ENCODE data around the gene ARRB1.
"Not testable (repeated sequence)": the region's sequence is repeated elsewhere in the genome, so short reads cannot be mapped to it uniquely, and the experiment has no call there.

Gene ARRB1

DNA sequence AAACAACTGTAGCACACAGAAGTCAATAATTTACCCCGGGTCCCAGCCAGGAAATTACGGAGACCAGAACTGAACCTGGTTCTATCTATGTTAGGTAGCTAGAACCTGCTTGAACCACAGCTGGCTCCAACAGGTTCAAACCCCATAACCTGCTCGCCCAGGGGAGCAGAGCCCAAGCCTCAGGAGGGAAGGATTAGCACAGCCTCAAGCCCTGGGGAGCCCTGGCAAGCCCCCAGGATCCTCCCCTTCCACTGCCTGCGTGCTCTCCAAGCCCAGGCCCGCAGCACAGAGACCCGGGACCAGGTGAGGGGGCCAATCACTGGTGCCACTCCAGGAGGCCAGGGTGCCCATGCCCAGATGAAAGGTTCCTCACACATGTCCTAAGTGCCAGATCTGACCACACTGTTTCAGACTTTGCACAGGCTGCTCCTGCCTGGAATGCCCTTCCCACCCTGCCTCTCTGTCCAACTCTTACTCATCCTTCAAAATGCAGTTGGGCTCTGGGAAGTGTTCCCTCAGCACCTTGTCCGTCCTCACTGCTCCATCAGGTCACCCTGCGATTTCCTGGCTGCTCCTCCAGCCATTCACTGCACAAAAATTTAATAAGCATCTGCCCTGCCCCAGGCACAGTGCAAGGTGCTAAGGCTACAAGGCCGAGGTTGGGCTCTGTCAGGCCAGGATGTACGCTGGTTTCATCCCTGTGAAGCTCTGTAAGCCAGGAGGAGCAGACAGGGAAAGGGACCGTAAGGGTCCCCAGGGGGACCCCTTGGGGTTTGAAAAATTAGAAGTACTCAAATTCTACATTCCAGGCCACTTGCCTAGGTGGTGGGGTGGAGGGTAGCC is 32.2 kb downstream of the ARRB1 start:
- DNase-seq = no peak

DNA sequence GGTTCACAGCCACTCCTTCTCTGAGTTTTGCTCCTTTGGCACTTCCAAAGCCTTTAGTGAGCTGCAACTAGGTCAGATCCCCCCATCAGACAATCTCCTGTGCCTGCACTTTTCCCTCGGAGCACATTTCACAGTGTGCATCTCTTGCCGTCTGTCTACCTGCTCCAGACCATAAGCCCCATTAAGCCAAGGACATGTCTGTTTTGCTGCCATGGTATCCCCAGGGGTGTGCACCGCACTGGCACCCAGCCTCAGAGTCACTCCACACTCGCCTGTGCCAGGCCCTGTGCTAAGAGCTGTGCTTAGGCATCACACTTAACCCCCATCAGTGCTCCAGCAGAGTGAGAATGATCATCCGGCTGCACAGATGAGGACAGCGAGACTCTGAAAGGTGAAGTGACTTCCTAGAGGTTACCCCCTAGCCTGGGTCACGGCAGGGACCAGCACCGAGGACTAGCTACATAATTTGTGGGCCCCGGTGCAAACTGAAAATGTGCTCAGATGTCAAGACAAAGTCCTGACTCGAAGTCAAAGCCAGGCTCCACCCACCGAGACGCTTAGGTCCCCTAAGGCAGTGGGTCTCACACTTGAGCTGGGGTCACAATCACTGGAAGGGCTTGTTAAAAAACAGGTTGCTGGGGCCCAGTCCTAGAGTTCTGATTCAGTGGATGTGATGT is 33.9 kb downstream of the ARRB1 start:
- DNase-seq = no peak

DNA sequence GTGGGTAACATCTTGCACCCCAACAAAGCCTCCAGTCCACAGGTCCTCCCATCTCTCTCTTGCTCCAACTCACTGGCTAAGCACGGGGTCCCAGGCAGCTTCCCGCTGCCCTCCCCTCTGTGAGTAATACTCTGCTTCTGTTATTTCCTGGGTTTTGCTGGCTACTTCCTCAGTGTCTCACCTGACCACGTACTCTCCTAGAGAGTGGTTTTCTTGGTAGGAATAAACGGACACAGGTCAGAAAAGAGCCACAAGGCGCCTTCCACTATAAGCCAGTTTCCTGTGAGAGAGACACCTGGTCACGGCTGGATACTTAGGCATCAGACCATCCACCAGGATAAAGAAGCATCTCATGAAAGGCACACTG is 36.0 kb downstream of the ARRB1 start:
- DNase-seq = no peak

DNA sequence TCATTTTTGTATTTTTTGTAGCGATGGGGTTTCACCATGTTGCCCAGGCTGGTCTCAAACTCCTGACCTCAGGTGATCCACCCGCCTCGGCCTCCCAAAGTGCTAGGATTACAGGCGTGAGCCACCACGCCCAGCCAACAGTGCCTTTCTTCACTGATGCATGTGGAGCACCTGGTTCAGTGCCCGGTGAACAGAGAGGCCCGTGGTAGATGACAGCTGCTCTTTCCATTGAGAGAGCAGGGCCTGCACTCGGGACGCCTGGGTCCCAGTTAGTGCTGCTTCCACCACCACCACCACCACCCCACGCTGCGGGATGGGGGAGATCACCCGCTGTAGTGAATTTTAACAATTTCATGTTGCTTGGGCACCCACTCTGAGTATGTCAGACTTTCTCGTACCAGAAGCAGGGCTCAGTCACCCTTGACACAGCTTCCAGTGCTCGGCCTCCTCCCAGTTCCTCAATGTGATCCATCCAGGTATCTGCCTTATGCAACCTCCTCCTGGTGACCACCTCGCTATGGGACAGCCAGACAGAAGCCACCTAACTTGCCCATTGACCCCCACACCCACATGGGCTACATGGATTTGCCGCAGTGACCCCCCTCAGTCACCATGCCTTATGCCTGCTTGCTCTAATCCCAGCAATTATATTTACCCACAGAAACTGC is 36.6 kb downstream of the ARRB1 start:
- DNase-seq = no peak

DNA sequence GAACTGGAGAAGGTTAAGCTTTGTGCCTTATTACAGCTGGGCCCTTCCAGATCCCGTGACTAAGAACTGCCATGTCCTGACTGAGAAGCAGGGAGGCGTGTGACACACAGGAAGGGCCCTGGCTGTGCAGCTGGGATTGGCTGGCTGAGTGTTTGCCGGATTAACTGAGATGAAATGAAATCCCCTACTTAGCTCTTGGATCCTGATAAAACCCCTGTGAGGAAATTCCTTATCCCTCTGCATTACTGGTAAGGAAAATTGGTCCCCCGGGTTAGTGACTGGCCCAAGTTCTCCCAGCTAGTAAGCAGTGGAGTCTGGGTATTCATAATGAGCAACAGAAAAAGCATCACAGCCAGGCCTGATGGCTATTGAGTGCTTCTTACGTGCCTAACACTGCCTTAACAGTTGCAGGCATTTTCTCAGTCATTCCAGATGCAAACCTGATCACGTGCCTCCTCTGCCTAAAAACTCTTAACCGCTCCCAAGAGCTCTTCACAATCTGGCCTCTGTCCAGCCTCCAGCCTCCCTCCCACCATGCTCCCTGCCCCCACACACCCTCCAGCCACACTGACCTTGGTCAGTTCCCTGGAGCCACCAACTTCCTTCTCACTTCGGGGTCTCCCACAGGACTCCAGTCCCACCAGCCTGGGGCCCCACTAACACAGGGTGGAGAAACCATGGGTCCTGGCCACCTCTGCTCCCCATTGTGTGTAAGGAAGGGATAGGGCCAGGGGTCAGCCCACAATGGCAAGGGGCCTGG is 37.8 kb downstream of the ARRB1 start:
- no peak for DNase-seq

DNA sequence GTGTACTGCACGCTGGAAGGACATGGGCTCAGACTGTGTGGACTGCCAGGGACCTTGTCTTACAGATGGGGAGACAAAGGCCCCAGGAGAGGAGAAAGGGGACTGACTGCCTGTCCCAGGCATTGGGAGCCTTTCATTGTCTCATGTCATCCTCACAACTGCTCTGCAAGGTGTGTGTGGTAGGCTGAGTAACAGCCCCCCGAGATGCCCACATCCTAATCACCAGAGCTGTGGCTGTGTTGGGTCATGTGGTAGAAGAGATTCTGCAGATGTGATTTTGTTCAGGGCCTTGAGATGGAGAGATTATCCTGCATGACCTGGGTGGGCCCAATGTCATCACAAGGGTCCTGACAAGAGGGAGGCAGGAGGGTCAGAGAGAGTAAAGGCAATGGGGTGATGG is 39.1 kb downstream of the ARRB1 start:
- DNase-seq = no peak

DNA sequence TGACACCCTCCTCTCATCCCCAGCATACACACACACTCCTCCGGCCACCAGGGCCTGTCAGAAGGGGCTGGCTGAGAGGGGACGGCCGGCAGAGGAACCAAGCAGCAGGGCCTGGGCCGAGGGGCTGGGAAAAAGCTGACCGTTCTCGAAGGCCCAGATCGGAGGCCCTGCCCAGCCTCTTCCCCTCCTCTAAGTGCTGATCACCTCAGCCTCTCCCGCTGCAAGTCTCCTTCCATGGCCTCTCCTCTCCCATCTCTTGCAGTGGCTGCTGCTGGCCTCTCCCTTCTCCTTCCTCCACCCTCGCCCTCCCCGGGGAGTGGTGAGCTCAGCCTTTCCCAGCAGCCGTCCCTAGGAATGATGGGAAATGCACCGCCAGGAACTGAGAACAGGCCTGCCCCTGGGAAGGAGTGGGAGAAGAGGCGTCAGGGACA is 39.6 kb downstream of the ARRB1 start:
- DNase-seq = no peak

- DNase-seq = no peak
Observed at GRCh38 chr11:75308986-75309385, 42.5 kb downstream of the ARRB1 start.

DNA sequence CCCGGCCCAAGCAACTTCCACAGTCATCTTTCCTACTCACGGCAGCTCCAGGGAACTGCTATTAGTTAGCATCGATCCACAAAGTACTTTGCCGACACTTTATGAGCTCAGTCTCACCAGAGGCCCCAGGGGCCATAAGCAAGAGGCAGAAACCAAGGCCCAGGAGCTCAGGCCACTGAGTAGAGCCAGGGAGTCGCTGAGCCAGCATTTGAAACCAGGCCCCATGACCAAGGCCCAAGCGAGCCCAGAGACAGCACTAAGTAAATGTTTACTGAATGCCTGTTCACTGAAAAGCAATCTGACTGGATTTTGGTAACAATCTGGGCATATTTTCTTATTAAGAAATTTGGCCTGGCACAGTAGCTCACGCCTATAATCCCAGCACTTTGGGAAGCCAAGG is 43.3 kb downstream of the ARRB1 start:
- DNase-seq = no peak

DNA sequence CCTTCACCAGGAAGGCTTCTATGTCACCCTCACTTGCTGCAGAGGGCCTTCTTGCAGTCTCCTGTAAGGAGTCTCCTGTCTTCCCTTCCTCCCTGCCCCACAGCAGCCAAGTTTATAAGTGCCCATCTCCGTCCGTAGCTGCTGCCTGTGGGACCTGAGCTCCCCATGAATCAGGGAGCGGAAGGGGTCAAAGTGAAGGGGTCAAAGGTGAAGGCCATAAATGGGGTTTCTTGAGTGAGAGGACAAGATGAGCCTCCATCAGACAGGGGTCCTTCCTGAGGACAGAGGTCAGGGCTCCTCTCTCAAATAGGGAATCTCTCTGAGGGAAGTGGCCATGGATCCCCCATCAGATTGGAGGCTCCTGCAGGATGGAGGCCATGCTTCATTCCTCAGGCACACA is 44.4 kb downstream of the ARRB1 start:
- DNase-seq = no peak

DNA sequence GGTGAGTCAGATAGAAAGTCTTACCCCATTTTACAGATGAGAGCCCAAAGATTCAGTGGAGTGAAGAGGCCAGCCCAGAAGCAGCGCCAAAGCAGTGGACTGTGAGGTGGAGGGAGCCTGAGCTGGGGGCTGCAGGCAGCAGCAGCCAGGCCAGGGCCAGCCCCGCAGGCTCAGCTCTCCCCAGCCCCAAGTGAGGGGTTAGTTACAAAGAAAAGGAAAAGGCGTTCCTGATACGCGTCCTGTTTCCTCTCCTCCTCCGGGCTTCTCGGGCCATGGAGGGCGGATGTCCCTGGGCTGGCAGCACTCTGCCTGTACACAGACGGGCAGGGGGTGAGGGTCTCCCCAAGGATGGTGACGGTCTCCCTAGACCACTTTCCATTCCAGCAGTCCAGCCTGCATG is 44.9 kb downstream of the ARRB1 start:
- no peak for DNase-seq

GRCh38 chr11:75305993-75306392 is 45.5 kb downstream of the ARRB1 start:
- DNase-seq = no peak

DNA sequence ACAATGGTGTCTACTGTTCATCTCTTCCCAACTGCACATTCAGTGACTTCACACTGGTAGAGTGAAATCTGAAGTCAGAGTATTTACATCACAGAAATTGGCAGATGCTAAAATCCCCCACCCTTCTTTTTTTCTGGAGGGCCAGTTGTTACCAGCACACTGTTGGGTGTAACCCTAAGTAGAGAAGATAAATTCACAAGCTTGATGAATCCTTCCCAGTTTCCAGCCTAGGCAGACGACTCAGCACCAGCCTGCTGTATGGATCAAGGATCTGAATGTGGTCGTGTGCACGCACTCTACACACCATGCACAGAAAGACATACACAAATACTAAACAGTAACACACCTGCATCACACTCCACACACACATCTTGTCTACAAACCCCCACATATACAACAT is 46.0 kb downstream of the ARRB1 start:
- no peak for DNase-seq

GRCh38 chr11:75304941-75305340 is 46.5 kb downstream of the ARRB1 start:
- not testable (repeated sequence) for DNase-seq

DNA sequence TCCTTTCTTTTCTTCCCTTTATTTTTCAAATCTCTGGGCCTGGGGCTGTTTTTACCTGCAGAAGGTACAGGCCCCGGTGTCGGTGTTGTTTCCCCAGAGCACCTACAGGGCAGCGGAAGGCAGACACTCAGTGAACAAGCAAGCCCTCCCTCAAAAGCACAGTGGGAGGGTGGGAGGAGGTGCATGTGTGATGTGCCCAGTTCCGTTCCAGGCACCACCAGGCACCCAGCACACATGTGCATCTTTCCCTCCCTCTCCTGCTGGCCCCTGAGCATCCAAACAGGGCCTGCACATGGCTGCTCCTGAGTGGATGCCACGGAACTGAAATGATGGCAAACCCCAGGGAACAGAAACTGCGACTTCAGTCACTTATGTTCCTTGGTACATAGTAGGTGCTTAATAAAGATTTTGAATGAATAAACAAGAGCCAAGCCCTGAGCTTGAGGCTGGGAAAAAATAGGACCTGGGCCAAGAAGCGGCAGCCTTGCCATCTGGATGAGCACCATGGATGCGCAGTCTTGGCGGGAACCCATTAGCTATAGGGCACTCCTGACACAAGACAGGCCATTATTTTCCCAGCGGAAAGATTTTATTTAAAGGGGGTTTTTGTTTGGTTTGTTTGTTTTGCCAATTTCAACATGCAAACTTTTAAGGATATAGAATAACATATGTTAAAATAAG is 47.8 kb downstream of the ARRB1 start:
- DNase-seq = no peak

DNA sequence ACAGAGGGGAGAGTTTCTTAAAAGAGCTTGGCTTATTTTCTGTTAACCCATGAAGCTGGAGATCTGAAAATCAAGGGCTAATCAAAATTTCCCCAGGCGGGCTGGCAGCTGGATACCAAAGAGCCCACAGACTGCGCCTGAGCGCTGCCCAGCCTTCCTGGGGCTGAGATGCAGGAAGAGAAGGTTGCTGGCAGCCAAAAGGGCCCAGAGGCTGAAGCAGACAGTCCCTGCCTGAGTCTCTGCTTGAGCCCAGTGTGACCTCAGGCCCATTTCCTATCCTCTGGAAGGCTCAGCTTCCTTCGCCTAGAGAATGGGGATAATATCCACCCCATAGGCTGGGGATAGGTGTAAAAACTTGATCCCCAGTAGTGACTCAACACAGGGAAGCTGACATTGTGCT is 49.1 kb downstream of the ARRB1 start:
- no peak for DNase-seq

- DNase-seq = peak; percentile 70
Observed at GRCh38 chr11:75301601-75302345, 49.7 kb downstream of the ARRB1 start.

- DNase-seq = no peak
Observed at GRCh38 chr11:75301131-75301530, 50.3 kb downstream of the ARRB1 start.

GRCh38 chr11:75298976-75299260 is 52.5 kb downstream of the ARRB1 start:
- DNase-seq = no peak

GRCh38 chr11:75298191-75298975 is 53.1 kb downstream of the ARRB1 start:
- DNase-seq = peak; percentile 7

- DNase-seq = no peak
Observed at GRCh38 chr11:75293903-75294302, 57.6 kb downstream of the ARRB1 start.

All from NCI-H146 (cell line).